Erythroblast (primary cell): Measurements from ENCODE around the gene IVD.

Experiments used
- GATA1 ChIP-seq: IDR thresholded peaks from 2 replicates; pipeline ENCODE4 v1.6.1; 2011; ENCODE audit warnings: low read depth, mild to moderate bottlenecking, control low read depth, low read length, moderate library complexity
- POLR2A ChIP-seq: IDR thresholded peaks from 2 replicates; pipeline ENCODE4 v1.6.1; 2011; ENCODE audit warnings: mild to moderate bottlenecking, low read length

DNA sequence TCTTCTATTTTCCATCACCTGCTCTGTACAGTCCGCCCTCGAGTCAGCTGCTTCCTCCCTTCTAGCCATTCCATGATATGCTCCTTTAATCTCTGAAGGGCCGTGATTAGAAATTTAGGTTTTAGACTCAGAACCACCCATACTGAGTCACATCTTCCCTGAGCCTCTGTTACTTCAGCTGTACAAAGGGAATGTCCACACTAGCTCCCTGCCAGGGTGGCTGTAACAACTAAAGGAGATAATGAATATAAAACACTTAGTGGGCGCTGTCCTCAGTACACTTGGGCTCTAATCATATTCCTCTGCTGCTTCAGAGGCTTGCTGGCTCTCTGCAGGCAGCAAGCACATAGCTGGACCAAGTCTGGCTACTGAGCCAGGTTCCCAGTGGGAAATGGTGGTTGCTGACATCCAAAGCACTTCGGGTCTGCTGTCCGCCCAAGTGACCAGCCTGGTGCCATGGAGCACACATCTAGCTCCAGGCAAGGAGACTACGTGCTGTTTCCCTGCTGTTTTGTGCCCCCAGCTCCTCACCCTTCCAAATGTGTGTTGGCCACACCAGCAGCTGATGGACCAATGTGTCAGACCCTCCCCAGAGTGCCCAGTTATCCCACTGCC is 64.3 kb downstream of the IVD start:
- TF ChIP-seq POLR2A (no peak), GATA1 (no peak)
